Activated CD4-positive, alpha-beta T cell treated with anti-CD3 and anti-CD28 coated beads for 1 hour (primary cell): ENCODE measurements around the gene AKAP6.
"Not testable (repeated sequence)": the region's sequence is repeated elsewhere in the genome, so short reads cannot be mapped to it uniquely, and the experiment has no call there.

Experiments used
- DNase-seq: peaks from one replicate; pipeline ENCODE4 v3.0.0-alpha.2; 2020

Gene AKAP6

GRCh38 chr14:32785585-32785984, 456.5 kb downstream of the AKAP6 start:
- DNase-seq: no peak

GRCh38 chr14:32786886-32787285, 457.8 kb downstream of the AKAP6 start:
- DNase-seq: no peak

DNA sequence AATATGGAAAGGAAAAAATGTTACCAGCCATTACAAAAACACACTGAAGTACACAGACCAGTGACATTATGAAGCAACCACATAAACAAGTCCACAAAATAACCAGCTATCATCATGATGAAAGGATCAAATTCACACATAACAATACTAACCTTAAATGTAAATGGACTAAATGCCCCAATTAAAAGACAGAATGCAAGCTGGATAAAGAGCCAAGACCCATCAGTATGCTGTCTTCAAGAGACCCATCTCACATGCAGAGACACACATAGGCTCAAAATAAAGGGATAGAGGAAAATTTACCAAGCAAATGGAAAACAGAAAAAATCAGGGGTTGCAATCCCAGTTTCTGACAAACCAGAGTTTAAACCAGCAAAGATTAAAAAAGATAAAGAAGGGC, 463.9 kb downstream of the AKAP6 start:
- DNase-seq: not testable (repeated sequence)

DNA sequence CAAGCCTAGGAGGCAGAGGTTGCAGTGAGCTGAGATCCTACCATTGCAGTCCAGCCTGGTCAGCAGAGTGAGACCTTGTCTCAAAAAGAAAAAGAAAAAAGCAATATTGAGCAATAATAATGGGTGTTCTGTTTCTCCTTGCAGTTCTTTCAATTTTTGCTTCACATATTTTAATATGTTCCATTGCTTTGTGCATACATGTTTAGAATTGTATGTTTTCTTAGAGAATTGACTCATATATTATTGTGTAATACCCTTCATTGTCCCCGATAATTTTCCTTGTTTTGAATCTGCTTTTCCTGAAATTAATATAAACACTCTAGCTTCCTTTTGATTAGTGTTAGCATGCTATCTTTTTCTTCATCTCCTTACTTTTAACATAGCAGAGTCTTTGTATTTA, 471.2 kb downstream of the AKAP6 start:
- DNase-seq: no peak

GRCh38 chr14:32802295-32802694, 473.2 kb downstream of the AKAP6 start:
- no peak for DNase-seq

DNA sequence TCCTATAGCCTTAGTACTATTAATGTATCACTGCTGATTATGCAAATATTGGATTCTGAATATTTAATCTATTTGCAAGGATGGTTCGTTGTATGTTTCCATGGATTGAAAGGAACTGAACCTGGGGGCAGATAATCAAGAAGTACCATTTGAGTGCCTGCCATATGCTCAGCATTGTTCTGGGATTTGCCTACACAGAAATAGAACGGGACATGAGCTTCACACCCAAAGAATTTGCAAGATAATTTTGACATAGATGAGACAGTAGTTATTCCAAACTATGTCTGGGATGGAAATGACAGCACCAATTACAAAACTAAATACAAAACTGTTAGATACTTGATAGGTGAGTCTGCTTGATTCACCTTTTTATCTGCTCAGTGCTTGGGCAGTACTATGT, 476.9 kb downstream of the AKAP6 start:
- no peak for DNase-seq

GRCh38 chr14:32808644-32809043, 479.5 kb downstream of the AKAP6 start:
- DNase-seq: no peak

- DNase-seq: no peak
Measured at GRCh38 chr14:32809255-32809654, 480.2 kb downstream of the AKAP6 start.

DNA sequence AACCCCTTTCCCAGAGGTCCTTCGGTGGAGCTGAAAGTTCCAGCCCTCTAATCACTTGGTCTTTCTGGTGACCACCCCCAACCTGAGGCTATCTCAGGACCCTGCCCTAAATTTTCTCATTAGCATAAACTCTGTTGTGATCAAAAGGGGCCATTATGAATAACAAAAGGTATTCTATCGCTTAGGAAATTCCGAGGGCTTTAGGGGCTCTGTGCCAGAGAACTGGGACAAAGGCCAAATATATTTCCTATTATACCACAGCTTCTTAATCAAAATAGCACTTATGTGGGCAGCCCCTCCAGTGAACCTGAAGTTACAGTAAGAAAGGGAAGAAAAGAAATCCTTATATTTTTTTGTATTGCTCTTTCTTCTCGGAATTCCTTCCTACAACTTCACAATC, 484.3 kb downstream of the AKAP6 start:
- DNase-seq: no peak

DNA sequence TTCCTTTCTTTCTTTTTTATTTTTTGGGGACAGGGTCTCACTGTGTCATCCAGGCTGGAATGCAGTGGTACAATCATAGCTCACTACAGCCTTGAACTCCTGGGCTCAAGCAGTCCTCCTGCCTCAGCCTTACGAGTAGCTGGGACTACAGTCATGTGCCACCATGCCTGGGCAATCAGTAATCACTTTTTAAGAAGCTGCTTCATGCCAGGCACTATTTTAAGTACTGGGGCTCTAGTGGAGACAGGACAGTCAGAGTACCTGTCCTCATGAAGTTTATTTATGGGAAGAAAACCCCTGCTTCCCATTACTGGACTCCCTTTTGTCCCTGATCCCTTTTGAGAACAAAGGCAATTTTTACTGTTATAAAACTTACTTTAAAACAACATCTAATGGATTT, 485.6 kb downstream of the AKAP6 start:
- no peak for DNase-seq

DNA sequence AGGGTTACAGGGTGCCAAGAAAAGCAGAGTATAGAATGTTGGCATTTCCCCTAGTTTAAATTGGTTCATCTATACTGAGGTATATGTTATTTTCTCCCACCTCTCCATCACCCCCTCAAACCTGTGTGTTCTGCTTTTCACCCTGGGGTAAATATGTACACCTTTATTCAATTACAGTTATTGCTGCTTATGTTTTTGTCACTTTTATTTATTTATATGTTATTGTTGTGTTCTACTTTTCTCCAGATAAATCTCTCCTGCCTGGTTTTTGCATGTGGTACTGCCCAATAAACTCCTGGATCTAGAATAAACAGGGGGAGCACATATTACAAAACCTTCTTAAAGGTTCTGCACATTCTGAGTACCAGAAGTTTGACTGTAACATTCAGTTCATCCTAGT, 487.5 kb downstream of the AKAP6 start:
- no peak for DNase-seq

- DNase-seq: no peak
Measured at GRCh38 chr14:32817780-32818179, 488.7 kb downstream of the AKAP6 start.

GRCh38 chr14:32818581-32818980, 489.5 kb downstream of the AKAP6 start:
- no peak for DNase-seq

GRCh38 chr14:32820181-32820580, 491.1 kb downstream of the AKAP6 start:
- no peak for DNase-seq

DNA sequence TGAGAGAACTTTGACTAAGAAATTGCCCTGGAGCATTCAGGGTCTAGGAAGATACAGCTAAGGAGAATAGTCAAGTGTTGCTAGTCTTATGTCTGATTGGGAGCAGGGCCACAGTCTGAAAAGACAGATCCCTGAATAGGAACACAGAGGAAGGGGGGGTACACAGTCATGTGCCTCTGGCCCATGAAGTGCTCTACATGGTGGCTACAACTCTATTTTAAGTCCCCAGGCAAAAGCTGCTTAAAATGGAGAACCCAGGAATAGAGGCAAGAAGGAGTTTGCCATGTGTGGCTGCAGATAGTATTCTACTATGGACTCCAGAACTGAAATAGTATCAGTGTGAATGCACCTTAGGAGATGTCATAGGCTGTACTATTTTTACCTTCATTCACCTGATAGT, 491.6 kb downstream of the AKAP6 start:
- DNase-seq: no peak

- DNase-seq: no peak
Measured at GRCh38 chr14:32821964-32822653, 493.0 kb downstream of the AKAP6 start.

- no peak for DNase-seq
Measured at GRCh38 chr14:32823706-32824105, 494.6 kb downstream of the AKAP6 start.

GRCh38 chr14:32824195-32824594, 495.1 kb downstream of the AKAP6 start:
- no peak for DNase-seq

- no peak for DNase-seq
Measured at GRCh38 chr14:32825058-32825457, 496.0 kb downstream of the AKAP6 start.

- no peak for DNase-seq
Measured at GRCh38 chr14:32826404-32827082, 497.4 kb downstream of the AKAP6 start.

GRCh38 chr14:32827514-32827913, 498.4 kb downstream of the AKAP6 start:
- no peak for DNase-seq

- DNase-seq: no peak
Measured at GRCh38 chr14:32835924-32836323, 506.8 kb downstream of the AKAP6 start.

DNA sequence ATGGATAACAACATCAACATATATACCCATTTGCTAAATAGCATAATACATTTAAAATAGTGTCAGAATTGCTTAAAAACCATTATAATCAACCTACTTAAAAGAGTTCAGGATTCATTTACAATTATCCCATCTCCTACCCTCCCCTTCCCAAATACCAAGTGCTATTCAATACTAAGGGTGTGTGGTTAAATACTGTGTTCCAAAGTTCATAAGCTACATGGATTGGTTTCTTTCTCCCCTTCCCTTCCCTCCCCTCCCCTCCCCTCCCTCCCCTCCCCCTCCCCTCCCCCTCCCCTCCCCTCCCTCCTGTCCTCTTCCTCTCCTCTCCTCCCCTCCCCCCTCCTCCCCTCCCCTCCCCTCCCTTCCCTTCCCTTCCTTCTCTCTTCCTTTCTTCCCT, 512.6 kb downstream of the AKAP6 start:
- DNase-seq: no peak

GRCh38 chr14:32846821-32847365, 517.8 kb downstream of the AKAP6 start:
- DNase-seq: no peak

DNA sequence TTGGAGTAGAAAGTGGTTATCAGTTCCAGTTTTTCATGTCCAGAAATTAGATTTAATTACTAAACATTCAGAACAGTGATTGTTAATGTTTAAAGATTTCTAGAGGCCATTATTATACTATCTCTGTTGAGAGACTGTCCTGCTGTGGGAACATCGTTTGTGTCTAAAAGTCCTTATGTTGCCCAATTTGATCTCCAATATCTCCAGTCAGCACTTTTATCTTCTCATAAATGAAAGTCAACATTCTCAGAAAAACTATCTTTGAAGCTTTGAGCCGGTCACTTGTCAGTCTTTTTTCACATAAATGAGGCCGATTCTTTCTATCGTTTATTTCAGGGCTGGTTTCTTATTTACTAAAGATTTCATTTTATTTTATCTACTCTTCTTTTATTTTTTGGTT, 518.8 kb downstream of the AKAP6 start:
- no peak for DNase-seq
